A549 treated with CpdA at 1 μM for 4 hours (cell line): ENCODE data around the gene SH3BGR. TPM values are rescaled to one million over a fixed set of nuclear protein-coding genes. Genes with fewer than 3 reads are reported as not detected.

ENCODE experiments used
- total RNA-seq: library from RNA; stranded (reverse); fragments of 200-300 nt; extraction: Qiagen RNA extraction; gene quantifications from 5 replicates; pipeline ENCODE4 v1.2.3, GENCODE V29; 2022; ENCODE audit warnings: low read depth

SH3BGR gene
- 1.1 to 2.4 TPM (median 1.5 TPM) in 4 of 5 replicates, not detected in the other for total RNA-seq

DNA sequence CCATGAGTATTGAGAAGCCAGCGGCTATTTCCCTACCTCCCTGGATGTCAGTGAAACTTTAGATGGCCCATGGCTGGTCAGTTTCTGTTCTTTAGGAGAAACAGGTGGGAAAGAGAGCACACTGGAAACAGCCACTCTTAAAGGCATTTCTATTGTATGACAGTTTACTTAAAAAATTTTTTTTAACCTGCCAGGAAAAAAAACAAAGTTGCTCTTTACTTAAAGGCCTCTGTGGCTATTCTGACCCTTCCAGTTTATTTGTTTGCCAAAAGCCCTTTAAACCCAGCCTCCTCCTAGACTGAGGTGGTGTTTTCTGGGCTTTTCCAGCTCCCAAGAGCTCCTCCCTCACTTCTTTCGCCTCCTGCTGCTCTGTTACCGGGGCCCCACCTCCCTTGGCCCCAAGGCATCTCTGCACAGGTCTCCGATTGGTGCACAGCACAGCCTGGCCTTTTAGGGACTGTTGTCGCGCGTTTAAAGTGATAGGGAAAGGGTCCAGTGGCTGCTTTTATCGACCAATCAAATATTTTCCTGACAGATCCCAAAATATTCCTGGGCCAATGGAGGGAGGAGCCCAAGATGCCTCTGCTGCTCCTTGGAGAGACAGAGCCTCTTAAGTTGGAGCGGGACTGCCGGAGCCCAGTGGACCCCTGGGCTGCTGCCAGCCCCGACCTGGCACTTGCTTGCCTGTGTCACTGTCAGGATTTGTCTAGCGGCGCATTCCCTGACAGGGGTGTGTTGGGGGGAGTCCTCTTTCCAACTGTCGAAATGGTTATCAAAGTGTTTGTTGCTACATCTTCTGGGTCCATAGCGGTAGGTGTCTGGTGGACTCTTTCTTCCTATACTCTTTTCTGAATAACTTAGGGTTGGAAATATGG lies at the start of gene SH3BGR:
TSS of gene SH3BGR (plus strand) at position 639 of the 875 bp plus-strand sequence. CDS start at position 766, 127 bp downstream.

DNA sequence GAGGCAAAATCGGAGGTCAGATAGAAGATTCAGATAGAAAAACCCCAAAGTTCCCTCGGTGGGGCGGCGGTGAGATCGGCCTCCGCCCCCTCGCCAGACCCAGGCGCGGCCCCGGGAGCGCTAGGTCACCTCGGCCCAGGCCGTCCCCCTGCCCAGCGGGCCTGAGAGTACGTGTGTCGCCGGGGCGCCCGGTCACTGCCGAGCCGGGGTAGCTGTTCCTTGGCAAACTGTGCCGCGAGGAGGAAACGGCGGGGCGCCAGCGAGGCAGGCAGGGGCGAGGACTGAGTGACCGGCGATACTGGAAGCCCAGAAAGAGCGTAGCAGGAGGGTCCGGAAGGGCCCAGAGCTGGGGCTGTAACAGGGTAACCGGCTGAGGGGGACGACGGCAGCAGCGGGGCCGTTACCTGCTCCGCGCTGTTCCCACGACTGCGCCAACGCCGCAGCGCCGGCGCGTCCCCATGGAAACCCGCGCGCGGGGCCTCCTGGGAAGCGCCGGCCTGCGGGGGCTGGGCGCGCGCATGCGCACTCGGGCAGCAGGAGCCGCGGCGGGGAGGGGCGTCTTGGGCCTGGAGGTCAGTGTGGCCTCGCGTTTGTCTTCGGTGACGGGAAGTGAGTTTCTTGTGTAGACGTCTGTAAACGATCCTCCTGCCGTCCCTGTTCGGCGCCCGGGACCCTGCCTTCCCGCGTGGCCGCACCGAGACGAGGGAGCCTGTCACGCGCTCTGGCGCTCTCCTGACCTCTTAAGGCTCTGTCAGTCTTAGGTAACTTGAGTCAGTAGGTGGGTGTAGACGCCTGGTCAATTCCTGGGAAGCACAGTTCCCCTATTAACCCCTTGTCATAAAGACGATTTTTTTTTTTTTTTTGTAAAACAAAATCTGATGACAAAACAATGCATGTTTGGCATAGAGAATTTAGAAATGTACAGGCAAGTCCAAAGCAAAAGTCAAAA lies 6.2 kb upstream of the SH3BGR start, which contains the start of gene LCA5L:
TSS of gene LCA5L (minus strand) at position 458 of the 949 bp plus-strand sequence. CDS start 17,285 bp downstream, outside the sequence.

Other genes with a start within 250 kb of the SH3BGR start
- gene BRWD1, start 138.3 kb upstream of the SH3BGR start, total RNA-seq = 7.4 to 10.7 TPM (median 9.9 TPM) in 5 replicates
- 164 to 196 TPM (median 172 TPM) in 5 replicates for gene HMGN1, start 102.9 kb upstream of the SH3BGR start, total RNA-seq
- gene LCA5L, start 6.2 kb upstream of the SH3BGR start, total RNA-seq = 0.97 to 2.6 TPM (median 1.3 TPM) in 5 replicates
- gene B3GALT5, start 161.0 kb downstream of the SH3BGR start, total RNA-seq = 0.24 to 0.34 TPM (median 0.29 TPM) in 5 replicates